GM19239 (cell line): ENCODE measurements around the gene RPSA.
"Not testable (repeated sequence)": the region's sequence is repeated elsewhere in the genome, so short reads cannot be mapped to it uniquely, and the experiment has no call there.

Experiments
- DNase-seq: peaks from one replicate; pipeline ENCODE4 v3.0.0; 2011; ENCODE audit warnings: low spot score; ENCODE audit not compliant: insufficient read length
- FAIRE-seq: peaks from 2 replicates; lab custom pipeline; 2011; peaks lifted over from hg19 to GRCh38; lab: Jason Lieb, UNC

The RPSA gene

GRCh38 chr3:39388153-39388552 lies 18.4 kb upstream of the RPSA start:
- no peak for FAIRE-seq
- no peak for DNase-seq

GRCh38 chr3:39388741-39389248 lies 17.7 kb upstream of the RPSA start:
- FAIRE-seq (peak; percentile 95), DNase-seq (peak; percentile 71)

GRCh38 chr3:39390181-39390580 lies 16.3 kb upstream of the RPSA start:
- DNase-seq = no peak
- no peak for FAIRE-seq

- FAIRE-seq (no peak), DNase-seq (no peak)
Measured at GRCh38 chr3:39396690-39397089, 9.8 kb upstream of the RPSA start.

GRCh38 chr3:39398700-39399099 lies 7.8 kb upstream of the RPSA start:
- no peak for DNase-seq
- FAIRE-seq = peak; percentile 14

- DNase-seq (no peak), FAIRE-seq (no peak)
Measured at GRCh38 chr3:39401983-39402382, 4.5 kb upstream of the RPSA start.

GRCh38 chr3:39404943-39405686 lies 1.4 kb upstream of the RPSA start:
- FAIRE-seq (no peak), DNase-seq (no peak)

GRCh38 chr3:39405687-39406367 lies 693 bp upstream of the RPSA start:
- no peak for DNase-seq
- no peak for FAIRE-seq

GRCh38 chr3:39407259-39407629 lies 724 bp downstream of the RPSA start:
- DNase-seq = no peak
- FAIRE-seq = no peak

- no peak for DNase-seq
- FAIRE-seq = no peak
Measured at GRCh38 chr3:39407773-39408492, 1.4 kb downstream of the RPSA start.

GRCh38 chr3:39408493-39409372 lies 2.2 kb downstream of the RPSA start:
- FAIRE-seq (no peak), DNase-seq (no peak)

- FAIRE-seq = no peak
- DNase-seq = no peak
Measured at GRCh38 chr3:39409514-39410136, 3.1 kb downstream of the RPSA start.

GRCh38 chr3:39410893-39411292 lies 4.4 kb downstream of the RPSA start:
- no peak for DNase-seq
- no peak for FAIRE-seq

- no peak for DNase-seq
- no peak for FAIRE-seq
Measured at GRCh38 chr3:39412668-39413260, 6.2 kb downstream of the RPSA start.

- FAIRE-seq = no peak
- DNase-seq = no peak
Measured at GRCh38 chr3:39413691-39414420, 7.3 kb downstream of the RPSA start.

- FAIRE-seq (no peak), DNase-seq (no peak)
Measured at GRCh38 chr3:39414421-39414907, 7.9 kb downstream of the RPSA start.

GRCh38 chr3:39415302-39415701 lies 8.8 kb downstream of the RPSA start:
- not testable (repeated sequence) for FAIRE-seq, DNase-seq

- FAIRE-seq = no peak
Measured at GRCh38 chr3:39415983-39416382, 9.5 kb downstream of the RPSA start.

More at GRCh38 chr3:39415983-39416382, 9.5 kb downstream of the RPSA start:
- DNase-seq = no peak
